Measurements from ENCODE around the gene LAT.
"Not testable (repeated sequence)": the region's sequence is repeated elsewhere in the genome, so short reads cannot be mapped to it uniquely, and the experiment has no call there.

Gene LAT

DNA sequence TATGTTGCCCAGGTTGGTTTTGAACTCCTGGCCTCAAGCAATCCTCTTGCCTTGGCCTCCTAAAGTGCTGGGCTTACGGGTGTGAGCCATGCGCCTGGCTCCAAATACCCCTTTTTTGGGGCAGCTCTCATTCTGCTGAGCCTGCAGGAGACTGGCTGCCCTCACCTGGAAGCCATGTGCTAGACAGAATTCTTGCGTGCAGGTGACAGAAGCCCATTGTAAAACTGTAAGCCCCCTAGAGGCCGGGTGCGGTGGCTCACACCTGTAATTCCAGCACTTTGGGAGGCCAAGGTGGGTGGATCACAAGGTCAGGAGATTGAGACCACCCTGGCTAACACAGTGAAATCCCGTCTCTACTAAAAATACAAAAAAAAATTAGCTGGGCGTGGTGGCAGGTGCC is 4.5 kb upstream of the LAT start:
- DNase-seq = not testable (repeated sequence)

- no peak for DNase-seq
Observed at GRCh38 chr16:28980929-28981328, 3.9 kb upstream of the LAT start.

DNA sequence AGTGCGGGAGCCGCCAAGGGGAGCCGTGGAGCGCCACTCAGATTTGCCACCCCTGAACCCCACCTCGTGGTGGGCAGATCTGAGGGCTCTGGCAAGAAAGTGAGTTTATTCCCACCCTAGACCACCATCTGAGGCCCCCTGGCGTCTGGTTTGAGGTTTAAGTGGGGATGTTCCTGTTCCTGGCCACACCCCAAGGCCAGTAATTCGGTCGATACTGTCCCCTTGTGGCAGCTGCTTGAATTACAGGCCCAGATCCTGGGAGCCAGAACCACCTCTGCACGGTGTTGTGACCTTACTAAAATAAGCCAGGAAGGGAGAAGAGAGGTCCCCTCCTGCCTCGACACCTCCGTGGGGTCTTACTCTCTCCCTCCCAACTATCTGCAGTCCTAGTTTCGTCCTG is 3.3 kb upstream of the LAT start:
- DNase-seq = no peak

DNA sequence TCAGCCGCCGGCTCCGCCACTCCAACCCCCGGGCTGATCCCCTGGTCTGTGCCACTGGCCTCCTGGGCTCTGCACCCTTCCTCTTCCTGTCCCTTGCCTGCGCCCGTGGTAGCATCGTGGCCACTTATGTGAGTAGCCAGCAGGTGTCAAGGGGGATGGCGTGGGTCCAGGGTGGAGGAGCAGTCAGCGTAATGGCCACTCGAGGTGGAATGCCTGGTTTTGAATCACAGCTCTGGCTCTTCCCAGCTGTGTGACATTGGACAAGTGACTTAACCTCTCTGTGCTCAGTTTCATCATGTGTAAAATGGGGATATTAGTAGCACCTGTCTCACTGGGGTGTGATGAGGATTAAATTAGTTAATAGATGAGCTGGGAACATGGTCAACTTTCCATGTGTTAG is 2.4 kb upstream of the LAT start:
- DNase-seq = no peak

- no peak for DNase-seq
Observed at GRCh38 chr16:28982949-28983348, 1.9 kb upstream of the LAT start.

DNA sequence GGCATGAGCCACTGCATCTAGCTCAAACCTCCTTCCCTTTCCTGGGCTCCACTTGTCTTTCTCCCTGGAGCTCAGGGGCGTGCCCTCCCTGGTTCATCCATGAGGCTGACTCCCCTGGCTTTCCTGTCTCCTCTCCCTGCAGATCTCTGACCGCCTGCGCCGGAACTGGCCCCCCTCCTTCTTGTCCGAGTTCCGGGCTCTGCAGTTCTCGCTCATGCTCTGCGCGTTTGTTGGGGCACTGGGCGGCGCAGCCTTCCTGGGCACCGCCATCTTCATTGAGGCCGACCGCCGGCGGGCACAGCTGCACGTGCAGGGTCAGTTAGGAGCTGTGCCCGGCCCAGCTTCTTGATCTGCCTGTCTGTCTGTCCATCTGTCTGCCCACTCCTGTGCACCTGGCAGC is 1.2 kb upstream of the LAT start:
- DNase-seq = no peak

- DNase-seq = no peak
Observed at GRCh38 chr16:28984091-28984490, 761 bp upstream of the LAT start.

- DNase-seq = no peak
Observed at GRCh38 chr16:28985211-28986041, 574 bp downstream of the LAT start.

- no peak for DNase-seq
Observed at GRCh38 chr16:28986046-28986445, 1.2 kb downstream of the LAT start.

DNA sequence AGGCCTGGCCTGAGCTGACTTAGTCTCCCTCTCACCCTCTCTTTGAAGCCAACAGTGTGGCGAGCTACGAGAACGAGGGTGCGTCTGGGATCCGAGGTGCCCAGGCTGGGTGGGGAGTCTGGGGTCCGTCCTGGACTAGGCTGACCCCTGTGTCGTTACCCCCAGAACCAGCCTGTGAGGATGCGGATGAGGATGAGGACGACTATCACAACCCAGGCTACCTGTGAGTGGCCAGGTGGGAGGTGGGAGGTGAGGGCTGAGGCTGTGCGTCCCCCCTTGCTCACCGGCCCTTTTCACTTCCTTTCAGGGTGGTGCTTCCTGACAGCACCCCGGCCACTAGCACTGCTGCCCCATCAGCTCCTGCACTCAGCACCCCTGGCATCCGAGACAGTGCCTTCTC is 1.6 kb downstream of the LAT start:
- no peak for DNase-seq

- DNase-seq = no peak
Observed at GRCh38 chr16:28987170-28987853, 2.5 kb downstream of the LAT start.

DNA sequence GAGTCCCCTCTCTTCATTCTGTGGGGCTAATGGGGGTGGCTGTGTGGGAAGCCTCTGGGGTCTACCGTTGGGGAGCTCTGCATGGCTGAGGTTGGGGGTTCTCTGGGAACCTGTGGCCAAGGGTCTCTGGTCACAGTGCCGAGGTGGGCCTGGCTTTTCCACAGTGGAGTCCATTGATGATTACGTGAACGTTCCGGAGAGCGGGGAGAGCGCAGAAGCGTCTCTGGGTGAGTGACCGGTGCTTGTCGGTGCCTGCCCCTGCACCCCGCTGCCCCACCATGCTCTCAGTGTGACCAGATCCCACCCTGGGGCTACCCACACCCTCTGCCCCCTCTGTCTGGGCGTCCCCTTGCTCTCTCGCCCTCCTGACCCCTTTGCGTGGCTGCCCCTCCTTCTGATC is 4.5 kb downstream of the LAT start:
- DNase-seq = no peak

GRCh38 chr16:28990375-28991040 is 5.7 kb downstream of the LAT start:
- DNase-seq = no peak

- no peak for DNase-seq
Observed at GRCh38 chr16:28991687-28992086, 6.8 kb downstream of the LAT start.

GRCh38 chr16:28992496-28992895 is 7.6 kb downstream of the LAT start:
- no peak for DNase-seq

DNA sequence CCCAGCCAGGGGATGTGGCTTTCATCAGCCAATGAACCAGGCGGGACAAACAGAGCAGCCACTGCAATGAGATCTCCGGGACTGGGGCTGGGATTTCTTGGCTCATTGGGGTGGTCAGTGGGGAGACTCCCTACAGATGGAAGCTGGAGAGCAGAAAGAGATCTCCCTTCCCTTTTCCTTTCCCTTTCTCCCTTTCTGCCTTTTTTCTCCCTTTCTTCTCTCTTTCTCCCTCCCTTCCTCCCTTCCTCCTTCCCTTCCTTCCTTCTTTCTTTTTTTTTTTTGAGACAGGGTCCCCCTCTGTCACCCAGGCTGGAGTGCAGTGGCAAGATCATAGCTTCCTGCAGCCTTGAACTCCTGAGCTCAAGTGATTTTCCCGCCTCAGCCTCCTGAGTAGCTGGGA is 14.0 kb downstream of the LAT start:
- no peak for DNase-seq

DNA sequence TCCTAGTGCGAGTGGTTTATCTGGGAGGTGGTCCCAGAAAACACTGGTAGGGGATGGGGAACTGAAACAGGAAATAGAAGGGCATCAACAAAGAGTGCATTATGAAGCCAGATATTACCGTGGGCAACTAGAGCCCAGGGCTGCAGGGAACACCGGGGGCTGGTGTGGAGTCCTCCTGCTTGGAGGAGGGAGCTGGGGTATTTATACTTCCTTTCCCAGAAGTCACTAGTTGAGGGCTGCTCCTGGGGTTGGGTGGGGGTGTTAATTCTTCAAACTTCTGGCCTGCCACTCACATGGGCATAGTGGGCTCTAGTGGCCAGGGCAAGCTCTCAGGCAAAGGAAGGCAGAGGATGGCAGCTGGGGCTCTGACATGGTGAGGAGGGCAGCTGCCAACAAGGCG is 14.7 kb downstream of the LAT start:
- no peak for DNase-seq

GRCh38 chr16:29000019-29000418 is 15.2 kb downstream of the LAT start:
- DNase-seq = no peak

GRCh38 chr16:29004496-29005139 is 19.8 kb downstream of the LAT start:
- not testable (repeated sequence) for DNase-seq

DNA sequence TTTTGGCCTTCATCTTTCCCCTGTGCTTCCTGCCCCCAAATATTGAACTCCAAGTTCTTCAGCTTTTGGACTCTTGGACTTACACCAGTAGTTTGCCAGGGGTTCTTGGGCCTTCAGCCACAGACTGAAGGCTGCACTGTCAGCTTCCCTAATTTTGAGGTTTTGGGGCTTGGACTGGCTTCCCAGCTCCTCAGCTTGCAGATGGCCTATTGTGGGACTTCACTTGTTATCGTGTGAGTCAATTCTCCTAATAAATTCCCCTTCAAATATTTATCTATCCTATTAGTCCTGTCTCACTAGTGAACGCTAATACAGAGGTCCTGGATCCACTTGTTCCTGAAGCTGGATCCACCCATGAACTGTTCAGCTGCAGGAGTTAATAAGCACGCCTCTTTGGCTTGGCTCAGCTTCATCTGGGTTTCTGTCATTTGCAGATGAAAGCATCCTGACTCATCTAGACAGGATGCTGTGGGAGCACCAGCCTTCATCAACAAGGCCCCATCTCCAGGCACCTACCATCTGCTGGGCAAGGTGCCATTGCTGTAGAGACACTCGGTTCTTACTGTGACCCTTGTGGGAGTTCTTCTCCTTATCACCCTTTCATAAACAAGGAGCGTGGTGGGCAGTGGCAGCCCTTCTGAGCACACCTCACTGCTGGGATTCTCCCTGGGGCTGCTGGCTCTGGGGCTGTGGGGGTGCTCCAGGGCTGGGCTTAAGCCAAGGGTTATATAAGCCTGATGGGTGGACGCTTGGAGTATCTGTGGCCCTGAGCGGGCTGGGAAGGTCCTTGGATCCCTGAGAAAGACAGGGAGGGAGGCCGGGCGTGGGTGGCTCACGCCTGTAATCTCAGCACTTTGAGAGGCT is 23.1 kb downstream of the LAT start:
- DNase-seq = no peak

- no peak for DNase-seq
Observed at GRCh38 chr16:29009050-29009837, 24.4 kb downstream of the LAT start.

DNA sequence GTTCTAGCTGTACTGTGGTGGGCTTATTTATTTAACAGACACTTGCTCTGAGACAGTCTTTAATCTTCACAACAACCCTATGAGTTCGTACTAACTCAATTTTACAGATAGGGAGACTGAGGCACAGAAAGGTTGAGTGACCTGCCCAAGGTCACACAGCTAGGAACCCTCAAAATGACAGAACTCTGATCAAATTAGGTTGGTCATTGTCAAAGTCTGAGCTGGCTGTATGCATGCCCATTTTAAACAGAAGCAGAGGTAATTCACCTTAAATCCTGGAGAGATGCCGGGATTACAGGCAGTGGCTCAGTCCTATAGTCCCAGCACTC is 24.9 kb downstream of the LAT start:
- DNase-seq = no peak

Data from DMS79 treated with DMSO at 0.1 percent for 48 hours (cell line).